ENCODE results near the gene SF3A2.
"Not testable (repeated sequence)": the region's sequence is repeated elsewhere in the genome, so short reads cannot be mapped to it uniquely, and the experiment has no call there.

The SF3A2 gene

DNA sequence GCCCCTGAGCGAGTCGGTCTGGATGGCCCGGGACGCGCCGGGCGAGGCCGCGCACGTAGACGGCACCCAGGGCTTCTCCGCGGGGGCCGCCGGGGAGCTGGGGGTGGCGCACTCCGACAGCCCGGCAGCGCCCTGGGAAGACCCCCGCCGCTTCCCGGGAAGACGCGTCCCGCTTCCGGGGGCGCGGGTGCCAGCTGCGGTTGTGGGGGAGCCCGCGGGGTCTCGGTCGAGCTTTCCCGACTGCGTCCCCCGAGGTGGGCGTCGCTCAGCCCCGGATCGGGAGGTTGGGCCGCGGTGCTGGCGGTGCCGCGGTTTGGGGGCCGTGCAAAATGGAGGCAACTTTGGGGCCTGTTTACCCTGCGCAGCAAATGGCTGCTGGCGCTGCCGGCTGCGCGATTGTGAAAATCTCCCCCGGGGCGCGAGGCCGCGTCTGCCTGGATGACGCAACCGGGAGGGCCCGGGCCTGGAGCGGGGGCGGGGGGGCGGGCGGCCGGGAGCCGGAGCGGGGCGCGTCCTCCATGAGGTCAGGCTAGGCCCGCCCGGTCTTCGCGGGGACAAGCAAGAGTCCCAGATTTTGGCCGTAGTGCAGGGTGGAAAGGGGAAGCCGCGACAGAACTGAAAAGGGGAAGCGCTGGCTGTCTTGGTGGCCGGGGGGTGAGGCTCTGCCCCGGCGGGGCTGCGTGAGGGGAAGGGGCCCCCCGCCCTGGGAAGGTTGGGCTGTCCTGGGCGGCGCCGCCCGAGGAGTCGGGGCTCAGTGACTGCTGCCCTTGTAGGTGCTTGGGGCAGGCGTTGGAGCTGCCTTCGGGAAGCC, 34.0 kb downstream of the SF3A2 start:
- H3K27ac ChIP-seq, result peak overlapping the region; percentile 93
- no peak for DNase-seq (ENCODE audit: low read depth, low spot score)

DNA sequence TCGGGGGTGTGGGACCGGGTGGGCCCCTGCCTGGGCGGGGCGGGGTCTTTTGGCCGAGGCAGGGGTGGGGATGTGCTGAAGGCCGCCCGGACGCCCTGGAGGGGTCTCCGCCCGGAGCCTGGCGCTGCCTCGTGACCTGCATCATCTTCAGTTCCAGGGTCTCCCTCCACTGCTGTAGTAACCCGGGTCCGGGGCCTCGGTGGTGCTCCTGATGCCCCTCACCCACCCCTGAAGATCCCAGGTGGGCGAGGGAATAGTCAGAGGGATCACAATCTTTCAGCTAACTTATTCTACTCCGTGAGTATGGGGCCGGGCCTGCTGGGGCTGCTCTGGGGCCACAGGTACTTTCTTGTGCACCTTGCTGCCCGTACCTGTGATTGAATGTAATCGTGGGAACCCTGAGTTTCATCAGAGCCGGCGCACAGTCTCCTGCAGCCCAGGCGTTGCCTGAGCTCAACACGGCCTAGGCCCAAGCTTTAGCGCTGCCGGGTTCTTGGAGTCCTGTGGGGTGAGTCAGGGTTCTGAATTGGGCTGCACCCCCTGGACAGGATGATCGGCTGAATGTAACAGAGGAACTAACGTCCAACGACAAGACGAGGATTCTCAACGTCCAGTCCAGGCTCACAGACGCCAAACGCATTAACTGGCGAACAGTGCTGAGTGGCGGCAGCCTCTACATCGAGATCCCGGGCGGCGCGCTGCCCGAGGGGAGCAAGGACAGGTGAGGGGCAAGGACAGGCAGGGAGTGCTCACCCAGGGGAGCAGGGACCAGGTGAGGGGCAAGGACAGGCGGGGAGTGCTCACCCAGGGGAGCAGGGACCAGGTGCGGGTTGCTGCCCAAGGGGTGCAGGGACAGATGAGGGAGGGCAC, 34.8 kb downstream of the SF3A2 start:
- H3K27ac ChIP-seq, result peak overlapping the region; percentile 93
- no peak for DNase-seq (ENCODE audit: low read depth, low spot score)

GRCh38 chr19:2273356-2274184, 36.9 kb downstream of the SF3A2 start:
- DNase-seq (ENCODE audit: low read depth, low spot score), result no peak
- peak overlapping the region; percentile 93 for H3K27ac ChIP-seq

GRCh38 chr19:2274185-2274711, 37.6 kb downstream of the SF3A2 start:
- H3K27ac ChIP-seq, result peak overlapping the region; percentile 93
- no peak for DNase-seq (ENCODE audit: low read depth, low spot score)

DNA sequence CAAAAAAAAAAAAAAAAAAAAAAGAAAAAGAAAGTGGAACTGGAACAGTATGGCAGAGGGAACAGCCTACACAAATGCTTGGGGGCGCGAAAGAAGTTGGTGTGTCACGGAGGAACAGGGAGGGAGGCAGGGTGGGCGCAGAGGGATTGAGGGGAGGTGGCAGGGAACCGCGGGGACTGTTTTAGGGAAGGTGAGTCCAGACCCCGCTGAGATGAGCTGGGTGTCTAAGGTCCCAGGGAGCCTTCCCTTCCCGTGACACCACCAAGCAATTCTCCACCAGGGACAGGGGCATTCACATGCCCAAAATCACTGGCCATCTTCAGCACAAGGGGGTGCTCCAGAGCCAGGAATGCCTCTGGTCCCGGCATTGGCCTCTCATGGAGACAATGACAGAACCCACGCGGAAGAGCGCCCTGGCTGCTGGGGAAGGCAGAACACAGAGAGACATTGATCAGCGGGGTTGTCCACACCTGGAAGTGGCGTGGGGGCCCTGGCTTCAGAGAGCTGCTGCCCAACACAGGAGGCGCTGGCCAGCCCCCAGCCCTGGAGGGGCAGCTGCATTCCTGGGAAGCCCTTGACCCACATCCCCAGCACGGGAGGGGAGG, 38.4 kb downstream of the SF3A2 start:
- DNase-seq (ENCODE audit: low read depth, low spot score), result no peak
- H3K27ac ChIP-seq, result no peak overlapping the region

DNA sequence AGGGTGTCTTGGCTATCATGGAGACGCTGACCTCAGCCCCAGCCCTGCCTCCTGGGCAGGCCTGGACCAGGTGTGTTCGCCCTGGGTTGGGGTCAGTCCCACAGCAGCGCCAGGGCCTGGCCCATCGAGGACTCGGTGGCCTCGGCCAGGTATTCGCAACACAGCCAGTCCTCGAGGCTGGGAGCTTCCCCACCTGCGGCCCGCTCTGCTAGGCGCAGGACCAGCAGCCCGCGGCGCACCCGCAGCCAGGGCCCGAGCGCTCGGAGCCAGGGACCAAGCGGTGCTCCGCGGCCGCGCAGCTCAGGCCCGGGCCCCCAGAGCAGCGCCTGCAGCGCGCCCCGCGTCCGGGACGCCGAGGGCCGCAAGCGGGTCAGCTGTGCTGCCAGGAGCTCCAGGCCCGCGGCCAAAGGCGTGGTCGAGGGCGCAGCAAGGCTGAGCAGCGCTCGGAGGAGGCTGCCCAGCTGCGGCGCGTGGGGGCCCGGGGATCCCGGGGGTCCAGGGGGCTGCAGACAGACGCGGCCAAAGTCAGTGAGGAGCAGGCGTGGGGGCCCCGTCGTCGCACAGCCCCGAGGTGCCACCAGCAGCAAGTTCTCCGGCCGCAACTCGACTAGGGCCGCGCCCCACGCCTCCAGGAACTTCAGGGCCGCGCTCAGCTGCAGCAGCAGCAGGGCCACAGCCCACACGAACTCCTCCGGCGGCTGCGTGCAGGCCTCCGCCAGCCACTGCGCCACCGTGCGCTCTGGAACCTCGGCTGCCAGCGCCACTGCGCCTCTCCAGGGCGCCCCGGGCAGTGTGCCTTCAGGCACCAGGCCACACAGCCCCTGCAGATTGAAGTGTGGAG, 39.2 kb downstream of the SF3A2 start:
- DNase-seq (ENCODE audit: low read depth, low spot score), result no peak
- H3K27ac ChIP-seq, result no peak overlapping the region

GRCh38 chr19:2276429-2276986, 39.9 kb downstream of the SF3A2 start:
- no peak for DNase-seq (ENCODE audit: low read depth, low spot score)
- no peak overlapping the region for H3K27ac ChIP-seq

GRCh38 chr19:2277138-2277537, 40.5 kb downstream of the SF3A2 start:
- no peak for DNase-seq (ENCODE audit: low read depth, low spot score)
- H3K27ac ChIP-seq, result no peak overlapping the region

- no peak overlapping the region for H3K27ac ChIP-seq
- no peak for DNase-seq (ENCODE audit: low read depth, low spot score)
Measured at GRCh38 chr19:2278459-2279158, 42.0 kb downstream of the SF3A2 start.

DNA sequence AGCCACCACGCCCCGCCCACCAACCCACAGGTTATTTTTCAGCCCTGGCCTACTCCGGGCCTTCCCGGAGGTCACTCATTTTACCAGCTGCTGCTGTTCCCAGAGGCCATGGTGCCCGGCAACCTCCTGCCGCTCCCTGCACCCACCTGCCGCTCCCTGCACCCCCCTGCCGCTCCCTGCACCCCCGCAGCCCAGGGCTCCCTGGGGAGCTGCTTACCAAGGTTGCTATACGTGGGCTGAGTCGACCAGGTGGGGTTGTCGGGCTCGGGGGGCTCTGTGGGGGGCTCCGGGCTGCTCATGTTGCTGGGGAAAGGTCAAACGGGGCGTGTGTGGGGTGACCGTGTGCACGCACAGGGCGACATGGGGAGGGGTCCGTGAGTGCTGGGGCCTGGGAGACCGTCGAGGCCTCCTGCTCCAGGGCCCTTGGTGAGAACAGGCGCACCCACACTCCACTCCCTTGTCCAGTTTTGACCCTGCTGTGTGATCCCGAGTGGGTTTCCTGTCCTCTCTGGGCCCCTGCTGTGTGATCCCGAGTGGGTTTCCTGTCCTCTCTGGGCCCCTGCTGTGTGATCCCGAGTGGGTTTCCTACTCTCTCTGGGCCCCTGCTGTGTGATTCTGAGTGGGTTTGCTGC, 44.1 kb downstream of the SF3A2 start:
- no peak for DNase-seq (ENCODE audit: low read depth, low spot score)
- H3K27ac ChIP-seq, result no peak overlapping the region

- DNase-seq (ENCODE audit: low read depth, low spot score); H3K27ac ChIP-seq: not testable (repeated sequence)
Measured at GRCh38 chr19:2281265-2282061, 44.8 kb downstream of the SF3A2 start.

- DNase-seq (ENCODE audit: low read depth, low spot score), result no peak
- no peak within 1 kb of the TSS for H3K27ac ChIP-seq
Measured at GRCh38 chr19:2282062-2282861, 45.6 kb downstream of the SF3A2 start, which contains the start of gene PEAK3. TSS of gene PEAK3 (minus strand) at chr19:2282175. CDS start at chr19:2280931, 1,244 bp downstream.

DNA sequence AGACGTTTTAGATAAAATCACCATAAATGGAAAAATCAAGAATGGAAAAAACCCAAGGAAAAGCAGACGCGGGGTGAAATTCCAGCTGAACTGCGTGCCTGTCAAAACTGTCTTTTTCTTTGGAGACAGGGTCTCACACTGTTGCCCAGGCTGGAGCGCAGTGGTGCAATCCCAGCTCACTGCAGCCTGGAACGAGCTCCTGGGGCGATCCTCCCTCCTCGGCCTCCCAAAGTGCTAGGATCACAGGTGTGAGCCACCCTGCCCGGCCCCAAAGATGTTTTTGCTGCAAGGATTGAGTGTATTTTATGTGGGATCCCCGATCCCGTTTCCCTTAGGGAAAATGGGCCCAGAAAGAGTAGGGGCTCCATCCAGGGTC, 46.2 kb downstream of the SF3A2 start:
- DNase-seq (ENCODE audit: low read depth, low spot score), result no peak
- H3K27ac ChIP-seq, result no peak overlapping the region

- H3K27ac ChIP-seq, result no peak overlapping the region
- no peak for DNase-seq (ENCODE audit: low read depth, low spot score)
Measured at GRCh38 chr19:2283835-2284507, 47.3 kb downstream of the SF3A2 start.

DNA sequence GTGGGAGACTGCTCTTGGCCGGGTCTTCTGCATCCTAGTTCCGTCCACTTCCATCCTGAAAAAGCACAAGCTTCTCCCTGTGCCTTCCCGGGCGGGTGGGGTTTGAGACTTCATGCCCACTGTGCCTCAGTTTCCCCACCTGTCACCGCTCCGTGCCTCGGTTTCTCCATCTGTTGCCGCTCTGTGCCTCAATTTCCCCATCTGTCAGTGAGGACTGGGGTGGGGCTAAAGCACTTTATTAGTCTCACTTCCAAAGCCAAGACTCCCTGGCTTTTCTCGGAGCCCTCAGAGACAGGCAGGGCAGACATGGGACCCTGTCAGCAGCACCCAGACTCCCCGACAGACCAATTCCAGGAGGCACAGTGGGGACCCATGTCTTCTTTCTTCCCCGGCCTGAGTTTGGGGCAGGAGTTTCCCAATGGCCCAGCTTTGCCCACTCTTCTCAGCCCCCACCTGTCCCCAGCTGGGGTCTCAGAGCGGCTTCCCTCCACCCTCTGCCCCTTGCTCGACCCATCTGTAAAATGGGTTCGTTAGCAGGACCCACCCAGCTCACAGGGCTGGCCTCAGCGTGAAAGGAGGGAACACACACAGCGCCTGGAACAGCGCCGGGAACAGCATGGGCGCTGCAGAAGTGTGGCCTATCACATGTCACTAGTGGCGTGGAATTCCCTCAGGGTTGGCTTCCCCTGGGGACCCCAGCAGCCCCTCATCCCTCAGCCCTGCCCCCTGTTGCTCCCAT, 49.9 kb downstream of the SF3A2 start:
- DNase-seq (ENCODE audit: low read depth, low spot score), result no peak
- no peak overlapping the region for H3K27ac ChIP-seq

Data from epithelial cell of prostate (primary cell).